Activated CD8-positive, alpha-beta T cell treated with anti-CD3 and anti-CD28 coated beads for 36 hours (primary cell): ENCODE measurements around the gene C7orf33. TPM values are rescaled to one million over a fixed set of nuclear protein-coding genes. Genes with fewer than 3 reads are reported as not detected.

ENCODE experiments used
- ATAC-seq: fragments of 200-7000 bp; cut with Tn5 transposase; one replicate; pipeline ENCODE4 v1.10.0; 2021; ENCODE audit warnings: mild to moderate bottlenecking, moderate library complexity
- CTCF ChIA-PET: fragments of 350-600 bp; sonication (Branson Sonifier 250); formaldehyde crosslinking; loops from one replicate; lab custom pipeline; 2021; ENCODE audit warnings: antibody characterized with exemption; lab: Charles Lee
- POLR2A ChIA-PET: fragments of 350-600 bp; sonication (Branson Sonifier 250); formaldehyde crosslinking; loops from one replicate; lab custom pipeline; 2021; ENCODE audit warnings: antibody characterized with exemption; lab: Charles Lee
- DNase-seq: peaks from one replicate; pipeline ENCODE4 v3.0.0-alpha.2; 2020
- H3K27ac Mint-ChIP-seq: one replicate; pipeline ENCODE4 v1.8.0; 2021; ENCODE audit warnings: mild to moderate bottlenecking, mixed read lengths
- H3K27me3 Mint-ChIP-seq: one replicate; pipeline ENCODE4 v1.8.0; 2021; ENCODE audit warnings: mixed read lengths
- H3K36me3 Mint-ChIP-seq: one replicate; pipeline ENCODE4 v1.8.0; 2021; ENCODE audit warnings: low read depth, mixed read lengths
- H3K4me1 Mint-ChIP-seq: one replicate; pipeline ENCODE4 v1.8.0; 2021; ENCODE audit warnings: low read depth, mixed read lengths
- H3K4me3 Mint-ChIP-seq: one replicate; pipeline ENCODE4 v1.8.0; 2021; ENCODE audit warnings: mild to moderate bottlenecking, moderate library complexity, mixed read lengths
- H3K9me3 Mint-ChIP-seq: one replicate; pipeline ENCODE4 v1.8.0; 2021; ENCODE audit warnings: mixed read lengths
- CTCF ChIP-seq: fragments of 200-600 bp; IDR thresholded peaks from one replicate; pipeline ENCODE4 v1.8.0; 2022; ENCODE audit warnings: antibody characterized with exemption, mild to moderate bottlenecking
- intact Hi-C: fragments of 100-400 bp; cut with micrococcal nuclease; formaldehyde crosslinking; loops from one replicate; pipeline ENCODE4 v1.10.0; 2022
- total RNA-seq, 2 experiments: library from RNA; stranded (reverse); gene quantifications; one replicate each; pipeline ENCODE4 v1.2.3, GENCODE V29; 2021

Gene C7orf33
- total RNA-seq, 2 experiments from 2014 or later: not detected

GRCh38 chr7:148607151-148607661, 16.6 kb downstream of the C7orf33 start:
- DNase-seq (no peak), ATAC-seq (no peak)
- Mint-ChIP-seq H3K27ac (no peak overlapping the region), H3K4me3 (no peak overlapping the region), H3K4me1 (peaks cover 5% of the 10 kb centered on the region), H3K36me3 (no peaks in the 10 kb centered on the region), H3K9me3 (peaks cover 12% of the 10 kb centered on the region), H3K27me3 (peaks cover 14% of the 10 kb centered on the region)
- POLR2A ChIA-PET: no interaction called here
- CTCF ChIA-PET: no interaction called here
- no peak for TF ChIP-seq CTCF
- intact Hi-C loops: no loop called here

- Mint-ChIP-seq H3K27me3 (peaks cover 10% of the 10 kb centered on the region), H3K36me3 (no peaks in the 10 kb centered on the region), H3K27ac (no peak overlapping the region), H3K4me1 (peaks cover 5% of the 10 kb centered on the region), H3K9me3 (peaks cover 12% of the 10 kb centered on the region), H3K4me3 (no peak overlapping the region)
- ChIA-PET CTCF (no interaction called here), POLR2A (interaction anchor here (0.6 kb wide), 1 partner anchor 270 kb away, joined by 3 read pairs; no protein-coding TSS in a partner anchor)
- DNase-seq (no peak), ATAC-seq (no peak)
- TF ChIP-seq CTCF: no peak
- intact Hi-C loops: no loop called here
Observed at GRCh38 chr7:148609045-148609725, 18.6 kb downstream of the C7orf33 start.

GRCh38 chr7:148611692-148612091, 21.1 kb downstream of the C7orf33 start:
- DNase-seq (no peak), ATAC-seq (no peak)
- Mint-ChIP-seq H3K27me3 (peaks cover 11% of the 10 kb centered on the region), H3K27ac (no peak overlapping the region), H3K36me3 (no peaks in the 10 kb centered on the region), H3K4me3 (no peak overlapping the region), H3K4me1 (peaks cover 5% of the 10 kb centered on the region), H3K9me3 (peaks cover 1% of the 10 kb centered on the region)
- POLR2A ChIA-PET: no interaction called here
- peak; percentile 11 for TF ChIP-seq CTCF
- CTCF ChIA-PET: no interaction called here
- intact Hi-C loops: no loop called here

GRCh38 chr7:148615085-148615730, 24.6 kb downstream of the C7orf33 start:
- ChIA-PET POLR2A (no interaction called here), CTCF (no interaction called here)
- TF ChIP-seq CTCF: no peak
- no peak for DNase-seq
- H3K27me3 Mint-ChIP-seq: peaks cover 19% of the 10 kb centered on the region
- H3K9me3 Mint-ChIP-seq: peaks cover 9% of the 10 kb centered on the region
- H3K4me1 Mint-ChIP-seq: no peaks in the 10 kb centered on the region
- intact Hi-C loops: no loop called here
- no peak overlapping the region for H3K4me3 Mint-ChIP-seq
- H3K27ac Mint-ChIP-seq: no peak overlapping the region
- peaks cover 1% of the 10 kb centered on the region for H3K36me3 Mint-ChIP-seq
- ATAC-seq: no peak
